Mucosa of stomach (tissue), 1 donor: ENCODE measurements around the gene SEMA4G.

ENCODE experiments used
- H3K27me3 ChIP-seq: one replicate; pipeline ENCODE4 v1.7.0; 2013; ENCODE audit warnings: mild to moderate bottlenecking, low read length; ENCODE audit not compliant: control insufficient read depth, insufficient read depth
- H3K36me3 ChIP-seq: one replicate; pipeline ENCODE4 v1.7.0; 2013; ENCODE audit warnings: low read length; ENCODE audit not compliant: control insufficient read depth, insufficient read depth
- H3K4me1 ChIP-seq: one replicate; pipeline ENCODE4 v1.7.0; 2013; ENCODE audit warnings: mild to moderate bottlenecking, low read length; ENCODE audit not compliant: control insufficient read depth, insufficient read depth
- H3K4me3 ChIP-seq: one replicate; pipeline ENCODE4 v1.7.0; 2013; ENCODE audit warnings: low read length
- H3K9ac ChIP-seq: one replicate; pipeline ENCODE4 v1.7.0; 2013; ENCODE audit warnings: mild to moderate bottlenecking, low read length, moderate library complexity
- H3K9me3 ChIP-seq: one replicate; pipeline ENCODE4 v1.7.0; 2013; ENCODE audit warnings: mild to moderate bottlenecking, low read length, moderate library complexity; ENCODE audit not compliant: control insufficient read depth
- donor health status: Pancreatic carcinoma.

Gene SEMA4G

GRCh38 chr10:101005869-101006567 is 36.7 kb downstream of the SEMA4G start:
- Histone ChIP-seq H3K36me3 (peaks cover 4% of the 10 kb centered on the region), H3K4me3 (no peak overlapping the region), H3K27me3 (no peaks in the 10 kb centered on the region), H3K9ac (no peak overlapping the region), H3K4me1 (peaks cover 12% of the 10 kb centered on the region), H3K9me3 (no peaks in the 10 kb centered on the region)

GRCh38 chr10:101006593-101007098 is 37.3 kb downstream of the SEMA4G start:
- Histone ChIP-seq H3K27me3 (no peaks in the 10 kb centered on the region), H3K4me3 (no peak overlapping the region), H3K9ac (no peak overlapping the region), H3K9me3 (no peaks in the 10 kb centered on the region), H3K4me1 (peaks cover 15% of the 10 kb centered on the region), H3K36me3 (peaks cover 4% of the 10 kb centered on the region)

GRCh38 chr10:101007099-101007711 is 37.9 kb downstream of the SEMA4G start:
- Histone ChIP-seq H3K36me3 (peaks cover 4% of the 10 kb centered on the region), H3K4me3 (no peak overlapping the region), H3K9me3 (no peaks in the 10 kb centered on the region), H3K27me3 (no peaks in the 10 kb centered on the region), H3K9ac (no peak overlapping the region), H3K4me1 (peaks cover 15% of the 10 kb centered on the region)

DNA sequence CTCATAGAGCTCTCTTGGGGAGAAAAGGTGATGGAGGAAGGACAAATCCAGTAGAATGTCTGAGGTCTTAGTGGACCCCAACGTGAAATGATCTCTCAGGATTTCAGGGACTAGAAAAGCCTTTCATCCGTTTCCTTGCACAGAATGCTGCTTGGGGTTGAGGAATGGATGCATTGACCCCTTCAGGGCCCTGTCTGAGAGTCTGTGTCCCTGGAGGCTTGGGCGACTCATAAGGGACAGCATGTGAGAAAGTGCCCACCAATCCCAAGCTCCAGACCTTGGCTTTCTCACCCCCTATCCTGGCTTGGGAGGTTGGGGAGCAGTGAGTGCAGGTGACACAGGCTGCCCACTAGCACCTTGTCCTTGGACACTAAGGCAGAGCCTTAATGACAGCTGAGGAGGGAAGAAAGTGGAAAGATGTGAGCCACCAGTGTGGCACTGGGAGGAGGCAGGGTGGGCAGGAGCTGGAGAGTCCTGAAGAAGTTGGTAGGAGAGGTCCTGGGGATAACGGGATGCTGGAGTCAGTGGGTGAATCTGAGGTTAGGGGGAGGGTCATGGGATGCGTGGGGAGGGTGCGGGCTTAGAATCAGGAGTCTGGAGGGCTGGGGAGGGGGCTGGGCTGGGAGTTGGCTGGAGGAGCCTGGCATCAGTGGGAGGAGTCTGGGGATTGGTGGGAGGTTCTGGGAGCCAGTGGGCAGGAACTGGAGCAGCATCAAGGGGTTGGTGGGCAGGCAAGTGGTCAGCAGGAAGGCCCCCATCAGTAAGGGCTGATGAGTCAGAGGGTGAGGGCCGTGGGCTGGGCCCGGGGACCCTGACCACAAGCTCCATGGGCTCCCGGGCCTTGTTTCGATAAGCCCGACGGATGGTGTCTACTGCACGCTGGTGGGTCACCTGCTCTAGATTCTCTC is 38.9 kb downstream of the SEMA4G start:
- no peaks in the 10 kb centered on the region for H3K9me3 ChIP-seq
- peaks cover 21% of the 10 kb centered on the region for H3K4me1 ChIP-seq
- no peak overlapping the region for H3K9ac ChIP-seq
- H3K36me3 ChIP-seq: peaks cover 4% of the 10 kb centered on the region
- H3K27me3 ChIP-seq: no peaks in the 10 kb centered on the region
- no peak overlapping the region for H3K4me3 ChIP-seq

DNA sequence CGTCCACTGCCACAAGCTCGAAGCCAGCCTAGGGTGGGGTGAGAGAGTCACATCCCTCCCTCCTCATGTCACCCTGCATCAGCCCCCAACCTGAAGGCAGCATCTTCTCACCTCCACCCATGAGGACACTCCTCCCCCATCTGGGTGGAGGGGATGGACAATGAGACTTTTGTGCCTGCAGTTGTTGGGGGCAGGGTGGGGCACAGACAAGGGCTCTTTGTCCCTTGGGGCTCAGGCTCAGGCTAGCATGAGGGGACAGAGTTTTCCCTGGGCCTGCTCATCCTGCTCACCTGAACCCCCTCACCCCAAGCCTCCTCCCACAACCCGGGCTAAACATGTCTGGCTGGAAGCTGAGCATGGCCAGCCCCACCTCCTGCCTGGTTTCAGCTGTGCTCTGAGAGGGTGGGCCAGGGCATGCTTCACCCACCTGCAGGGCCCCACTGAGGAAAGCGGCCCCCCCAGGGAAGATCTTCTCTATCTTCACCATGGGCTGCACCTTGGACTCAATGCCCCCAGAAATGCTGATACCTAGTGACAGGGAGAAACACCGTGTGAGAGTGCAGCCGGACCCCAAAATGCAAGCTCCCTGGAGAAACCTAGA is 39.6 kb downstream of the SEMA4G start:
- Histone ChIP-seq H3K9ac (no peak overlapping the region), H3K27me3 (no peaks in the 10 kb centered on the region), H3K4me3 (no peak overlapping the region), H3K9me3 (no peaks in the 10 kb centered on the region), H3K36me3 (peaks cover 4% of the 10 kb centered on the region), H3K4me1 (peaks cover 26% of the 10 kb centered on the region)

- H3K36me3 ChIP-seq: peaks cover 4% of the 10 kb centered on the region
- H3K9me3 ChIP-seq: no peaks in the 10 kb centered on the region
- H3K4me3 ChIP-seq: no peak overlapping the region
- H3K9ac ChIP-seq: no peak overlapping the region
- H3K27me3 ChIP-seq: no peaks in the 10 kb centered on the region
- H3K4me1 ChIP-seq: peaks cover 26% of the 10 kb centered on the region
Measured at GRCh38 chr10:101010329-101010728, 41.0 kb downstream of the SEMA4G start.

- Histone ChIP-seq H3K27me3 (peaks cover 10% of the 10 kb centered on the region), H3K9ac (no peak overlapping the region), H3K4me1 (peaks cover 26% of the 10 kb centered on the region), H3K4me3 (no peak overlapping the region), H3K36me3 (no peaks in the 10 kb centered on the region), H3K9me3 (no peaks in the 10 kb centered on the region)
Measured at GRCh38 chr10:101011517-101012423, 42.5 kb downstream of the SEMA4G start.

DNA sequence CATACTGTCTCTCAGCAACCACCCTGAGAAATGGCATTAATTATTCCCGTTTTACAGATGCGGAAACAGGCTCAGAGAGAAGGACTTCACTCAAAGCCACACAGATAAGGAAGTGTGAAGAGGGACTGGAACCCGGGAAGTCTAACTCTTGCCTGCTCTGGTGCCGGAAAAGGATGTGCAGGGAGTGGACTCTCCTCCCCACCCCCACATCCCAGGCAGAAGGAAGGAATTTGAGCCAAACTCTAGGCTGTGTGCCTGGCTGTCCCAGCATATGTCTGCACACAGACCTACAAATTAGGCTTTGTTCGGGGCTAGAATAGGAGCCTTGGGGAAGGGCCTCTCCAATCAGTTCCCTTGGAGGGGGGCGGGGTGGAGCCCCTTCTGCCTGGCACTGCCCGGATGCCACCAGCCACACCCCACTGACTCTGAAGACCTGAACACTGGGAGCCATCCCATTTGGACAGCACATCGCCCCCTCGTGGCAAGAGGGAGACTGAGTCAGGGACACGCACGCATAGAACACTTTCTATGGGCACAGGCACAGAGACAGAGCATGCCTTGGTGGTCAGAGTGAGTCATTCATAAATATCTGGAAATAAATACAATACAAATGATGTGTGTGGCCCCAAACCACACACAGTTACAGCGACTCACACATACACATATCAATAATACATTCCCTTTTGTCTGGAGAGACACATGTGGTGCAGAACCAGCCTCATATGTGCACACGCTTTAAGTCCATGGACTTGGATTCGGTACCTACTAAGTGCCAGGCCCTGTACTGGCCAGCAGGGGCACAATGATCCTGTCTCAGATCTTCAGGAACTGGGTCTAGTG is 43.4 kb downstream of the SEMA4G start:
- Histone ChIP-seq H3K36me3 (no peaks in the 10 kb centered on the region), H3K4me1 (peaks cover 26% of the 10 kb centered on the region), H3K9me3 (no peaks in the 10 kb centered on the region), H3K4me3 (no peak overlapping the region), H3K27me3 (peaks cover 15% of the 10 kb centered on the region), H3K9ac (no peak overlapping the region)

GRCh38 chr10:101013365-101013825 is 44.1 kb downstream of the SEMA4G start:
- peaks cover 19% of the 10 kb centered on the region for H3K27me3 ChIP-seq
- no peak overlapping the region for H3K4me3 ChIP-seq
- H3K4me1 ChIP-seq: peaks cover 27% of the 10 kb centered on the region
- no peaks in the 10 kb centered on the region for H3K9me3 ChIP-seq
- H3K9ac ChIP-seq: no peak overlapping the region
- H3K36me3 ChIP-seq: no peaks in the 10 kb centered on the region

GRCh38 chr10:101014230-101014884 is 45.1 kb downstream of the SEMA4G start:
- H3K9ac ChIP-seq: no peak overlapping the region

More at GRCh38 chr10:101014230-101014884, 45.1 kb downstream of the SEMA4G start:
- H3K4me1 ChIP-seq: peaks cover 35% of the 10 kb centered on the region
- no peaks in the 10 kb centered on the region for H3K36me3 ChIP-seq
- no peaks in the 10 kb centered on the region for H3K9me3 ChIP-seq
- H3K27me3 ChIP-seq: peaks cover 25% of the 10 kb centered on the region
- no peak overlapping the region for H3K4me3 ChIP-seq
